OCI-LY1 (cell line): ENCODE measurements around the gene OXCT1.

Experiments
- EZH2 ChIP-seq: fragments of 200-600 bp; sonication (generic), shearing (Covaris generic); IDR thresholded peaks from 2 replicates; pipeline ENCODE4 v1.8.0; 2017; ENCODE audit warnings: borderline replicate concordance, mixed run types, mild to moderate bottlenecking, antibody characterized with exemption, low read length, moderate library complexity, mixed read lengths
- TF ChIP-seq, protein P1 (sequence below): fragments of 200-600 bp; sonication (generic), shearing (Covaris generic); IDR thresholded peaks from 2 replicates; pipeline ENCODE4 v1.5.1; 2017; ENCODE audit warnings: mild to moderate bottlenecking, antibody characterized with exemption, low read length, moderate library complexity, mixed read lengths

DNA sequence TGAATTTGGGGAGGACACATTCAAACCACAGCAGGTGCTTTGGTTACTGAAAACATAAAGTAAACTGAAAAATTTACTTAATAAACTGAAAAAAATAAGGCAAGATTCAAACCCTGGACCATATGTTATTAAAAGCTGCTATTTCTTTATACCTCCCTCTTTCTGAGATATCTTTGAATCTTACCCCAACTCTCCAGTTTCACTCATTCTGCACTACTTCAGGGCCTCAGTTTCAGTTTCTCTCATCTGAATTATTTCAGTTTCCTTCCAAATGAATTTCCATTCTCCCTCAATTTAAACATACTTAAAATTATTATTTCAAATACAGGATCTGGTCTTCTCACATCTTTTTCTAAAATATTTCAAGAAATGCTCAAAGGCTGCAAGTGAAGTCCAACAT is 4.9 kb upstream of the OXCT1 start:
- TF ChIP-seq, protein P1, sequence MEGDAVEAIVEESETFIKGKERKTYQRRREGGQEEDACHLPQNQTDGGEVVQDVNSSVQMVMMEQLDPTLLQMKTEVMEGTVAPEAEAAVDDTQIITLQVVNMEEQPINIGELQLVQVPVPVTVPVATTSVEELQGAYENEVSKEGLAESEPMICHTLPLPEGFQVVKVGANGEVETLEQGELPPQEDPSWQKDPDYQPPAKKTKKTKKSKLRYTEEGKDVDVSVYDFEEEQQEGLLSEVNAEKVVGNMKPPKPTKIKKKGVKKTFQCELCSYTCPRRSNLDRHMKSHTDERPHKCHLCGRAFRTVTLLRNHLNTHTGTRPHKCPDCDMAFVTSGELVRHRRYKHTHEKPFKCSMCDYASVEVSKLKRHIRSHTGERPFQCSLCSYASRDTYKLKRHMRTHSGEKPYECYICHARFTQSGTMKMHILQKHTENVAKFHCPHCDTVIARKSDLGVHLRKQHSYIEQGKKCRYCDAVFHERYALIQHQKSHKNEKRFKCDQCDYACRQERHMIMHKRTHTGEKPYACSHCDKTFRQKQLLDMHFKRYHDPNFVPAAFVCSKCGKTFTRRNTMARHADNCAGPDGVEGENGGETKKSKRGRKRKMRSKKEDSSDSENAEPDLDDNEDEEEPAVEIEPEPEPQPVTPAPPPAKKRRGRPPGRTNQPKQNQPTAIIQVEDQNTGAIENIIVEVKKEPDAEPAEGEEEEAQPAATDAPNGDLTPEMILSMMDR = no peak
- TF ChIP-seq EZH2 = no peak
